Measurements from ENCODE around the gene EIF4B.
A peak's percentile ranks its signal among the peaks of the same experiment; 100 is the strongest.

Gene EIF4B

GRCh38 chr12:53065975-53066931 lies 60.0 kb downstream of the EIF4B start:
- H3K27ac ChIP-seq (ENCODE audit: low read depth, low read length, poor library complexity, severe bottlenecking), result no peak overlapping the region
- no peak overlapping the region for H3K4me3 ChIP-seq (ENCODE audit: low read depth, low read length, poor library complexity, severe bottlenecking)
- no peak overlapping the region for H3K4me2 ChIP-seq (ENCODE audit: low read length)
- H3K9me2 ChIP-seq (ENCODE audit: low read depth, low read length), result no peaks in the 10 kb centered on the region
- peaks cover 26% of the 10 kb centered on the region for H3K36me3 ChIP-seq (ENCODE audit: insufficient read depth, low read length)
- H3K4me1 ChIP-seq (ENCODE audit: insufficient read depth, low read length, severe bottlenecking), result peaks cover 8% of the 10 kb centered on the region
- H2AFZ ChIP-seq (ENCODE audit: low read length), result no peak overlapping the region
- no peak overlapping the region; the same call in 1 of the 2 replicates for H3K9ac ChIP-seq (ENCODE audit: low read length)
- H3K9me3 ChIP-seq (ENCODE audit: low read length), result no peaks in the 10 kb centered on the region
- H3F3A ChIP-seq (ENCODE audit: insufficient read depth, low read length), result no peaks in the 10 kb centered on the region
- no peaks in the 10 kb centered on the region for H4K20me1 ChIP-seq (ENCODE audit: insufficient read depth, low read length)
- H3K79me2 ChIP-seq (ENCODE audit: insufficient read depth, low read length), result no peaks in the 10 kb centered on the region
- H3K27me3 ChIP-seq (ENCODE audit: insufficient read depth, low read length), result no peaks in the 10 kb centered on the region
- TF ChIP-seq EZH2 (IDR thresholded peaks at IDR 0.05; ENCODE audit: borderline replicate concordance, low read length) (no peak), CTCF (IDR thresholded peaks at IDR 0.05; ENCODE audit: low read length) (peak; percentile 89)

- H3K9me3 ChIP-seq (ENCODE audit: low read length), result no peaks in the 10 kb centered on the region
- H3F3A ChIP-seq (ENCODE audit: insufficient read depth, low read length), result no peaks in the 10 kb centered on the region
- no peaks in the 10 kb centered on the region for H3K4me1 ChIP-seq (ENCODE audit: insufficient read depth, low read length, severe bottlenecking)
- no peaks in the 10 kb centered on the region for H3K9me2 ChIP-seq (ENCODE audit: low read depth, low read length)
- H3K79me2 ChIP-seq (ENCODE audit: insufficient read depth, low read length), result no peaks in the 10 kb centered on the region
- no peaks in the 10 kb centered on the region for H3K27me3 ChIP-seq (ENCODE audit: insufficient read depth, low read length)
- no peak overlapping the region for H3K4me3 ChIP-seq (ENCODE audit: low read depth, low read length, poor library complexity, severe bottlenecking)
- no peaks in the 10 kb centered on the region for H4K20me1 ChIP-seq (ENCODE audit: insufficient read depth, low read length)
- no peak overlapping the region for H2AFZ ChIP-seq (ENCODE audit: low read length)
- no peak overlapping the region for H3K27ac ChIP-seq (ENCODE audit: low read depth, low read length, poor library complexity, severe bottlenecking)
- no peak overlapping the region for H3K4me2 ChIP-seq (ENCODE audit: low read length)
- peaks cover 26% of the 10 kb centered on the region for H3K36me3 ChIP-seq (ENCODE audit: insufficient read depth, low read length)
- no peak for TF ChIP-seq EZH2 (IDR thresholded peaks at IDR 0.05; ENCODE audit: borderline replicate concordance, low read length)
- TF ChIP-seq CTCF (IDR thresholded peaks at IDR 0.05; ENCODE audit: low read length), result no peak
- no peak overlapping the region for H3K9ac ChIP-seq (ENCODE audit: low read length)
Measured at GRCh38 chr12:53067074-53067992, 61.1 kb downstream of the EIF4B start.

GRCh38 chr12:53067993-53068770 lies 61.9 kb downstream of the EIF4B start:
- Histone ChIP-seq H3K36me3 (ENCODE audit: insufficient read depth, low read length) (peaks cover 26% of the 10 kb centered on the region), H3K9me2 (ENCODE audit: low read depth, low read length) (no peaks in the 10 kb centered on the region)

More at GRCh38 chr12:53067993-53068770, 61.9 kb downstream of the EIF4B start:
- H3K27ac ChIP-seq (ENCODE audit: low read depth, low read length, poor library complexity, severe bottlenecking), result no peak overlapping the region
- H3K9me3 ChIP-seq (ENCODE audit: low read length), result no peaks in the 10 kb centered on the region
- peaks cover 5% of the 10 kb centered on the region for H3K4me1 ChIP-seq (ENCODE audit: insufficient read depth, low read length, severe bottlenecking)
- H3K79me2 ChIP-seq (ENCODE audit: insufficient read depth, low read length), result no peaks in the 10 kb centered on the region
- H2AFZ ChIP-seq (ENCODE audit: low read length), result no peak overlapping the region
- no peak overlapping the region for H3K4me2 ChIP-seq (ENCODE audit: low read length)
- H3K9ac ChIP-seq (ENCODE audit: low read length), result no peak overlapping the region
- H3K27me3 ChIP-seq (ENCODE audit: insufficient read depth, low read length), result no peaks in the 10 kb centered on the region
- no peak overlapping the region for H3K4me3 ChIP-seq (ENCODE audit: low read depth, low read length, poor library complexity, severe bottlenecking)
- no peaks in the 10 kb centered on the region for H3F3A ChIP-seq (ENCODE audit: insufficient read depth, low read length)
- H4K20me1 ChIP-seq (ENCODE audit: insufficient read depth, low read length), result no peaks in the 10 kb centered on the region
- TF ChIP-seq EZH2 (IDR thresholded peaks at IDR 0.05; ENCODE audit: borderline replicate concordance, low read length), result no peak
- no peak for TF ChIP-seq CTCF (IDR thresholded peaks at IDR 0.05; ENCODE audit: low read length)
